ENCODE measurements around the gene TGM2. TPM values are rescaled to one million over a fixed set of nuclear protein-coding genes. Genes with fewer than 3 reads are reported as not detected.
"Not testable (repeated sequence)": the region's sequence is repeated elsewhere in the genome, so short reads cannot be mapped to it uniquely, and the experiment has no call there.

Gene TGM2
- total RNA-seq, 1 donor: 0.73 TPM

GRCh38 chr20:38109591-38110524 lies 55.2 kb downstream of the TGM2 start:
- H3K4me3 ChIP-seq (ENCODE audit: low read length): no peak overlapping the region
- H3K27me3 ChIP-seq (ENCODE audit: insufficient read depth, low read length): no peaks in the 10 kb centered on the region
- H3K4me1 ChIP-seq (ENCODE audit: insufficient read depth, low read length): peaks cover 9% of the 10 kb centered on the region
- no peaks in the 10 kb centered on the region for H3K9me3 ChIP-seq (ENCODE audit: low read depth, low read length)

DNA sequence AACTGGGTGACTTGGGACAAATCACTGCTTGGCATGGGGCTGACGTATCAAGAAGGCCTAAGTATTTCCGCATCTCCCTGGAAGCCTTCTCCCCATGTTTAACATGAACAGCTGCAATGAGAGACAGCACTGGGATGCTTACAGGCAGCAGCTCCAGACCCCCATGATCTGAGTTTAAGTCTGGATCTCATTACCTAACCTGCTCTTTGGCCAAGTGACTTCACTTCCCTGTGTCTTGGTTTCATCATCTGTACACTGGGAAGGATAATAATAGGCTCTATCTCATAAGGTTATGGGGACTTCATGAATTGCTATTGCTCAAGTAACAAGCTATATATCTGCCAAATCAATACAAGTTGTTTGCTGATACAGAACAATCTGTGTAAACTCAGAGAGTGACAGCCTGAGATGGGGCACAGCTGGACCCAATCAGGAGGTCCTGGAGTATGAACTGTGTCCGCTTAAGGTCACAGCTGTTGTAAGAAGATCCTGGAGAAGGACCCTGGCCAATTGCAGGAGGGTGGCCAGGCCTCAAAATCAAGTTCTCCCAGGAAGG lies 56.0 kb downstream of the TGM2 start:
- no peak overlapping the region for H3K4me3 ChIP-seq (ENCODE audit: low read length)

DNA sequence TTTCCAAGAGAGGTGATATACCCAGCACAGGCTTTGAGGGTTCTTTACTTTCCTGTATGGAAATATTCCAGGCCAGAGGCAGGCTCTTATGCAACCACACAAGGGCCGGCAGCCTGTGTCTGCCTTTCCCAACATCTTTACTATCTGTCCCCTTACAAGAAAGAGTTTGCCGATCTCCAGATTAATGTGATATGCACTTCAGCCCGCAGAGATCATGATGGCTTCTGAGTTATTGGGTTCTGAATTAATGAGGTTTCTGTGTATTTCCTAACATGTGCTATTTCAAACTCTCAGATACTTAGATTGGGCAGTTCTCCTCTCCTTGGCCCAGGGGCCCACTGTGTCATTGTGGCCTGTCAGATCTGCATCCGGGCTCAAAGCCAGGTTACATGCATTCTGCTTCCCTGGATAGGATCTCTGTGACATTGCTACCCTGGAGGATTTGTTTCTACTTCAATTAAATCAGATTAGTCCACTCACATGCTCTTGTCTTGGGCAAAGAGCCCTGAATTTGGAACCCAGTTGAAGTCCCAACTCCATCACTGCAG lies 56.6 kb downstream of the TGM2 start:
- peaks cover 3% of the 10 kb centered on the region for H3K4me1 ChIP-seq (ENCODE audit: insufficient read depth, low read length)
- H3K27me3 ChIP-seq (ENCODE audit: insufficient read depth, low read length): no peaks in the 10 kb centered on the region
- no peaks in the 10 kb centered on the region for H3K9me3 ChIP-seq (ENCODE audit: low read depth, low read length)
- no peak overlapping the region for H3K4me3 ChIP-seq (ENCODE audit: low read length)

More for the DNA sequence above, 56.0 kb downstream of the TGM2 start:
- H3K9me3 ChIP-seq (ENCODE audit: low read depth, low read length): no peaks in the 10 kb centered on the region
- no peaks in the 10 kb centered on the region for H3K27me3 ChIP-seq (ENCODE audit: insufficient read depth, low read length)
- peaks cover 9% of the 10 kb centered on the region for H3K4me1 ChIP-seq (ENCODE audit: insufficient read depth, low read length)

DNA sequence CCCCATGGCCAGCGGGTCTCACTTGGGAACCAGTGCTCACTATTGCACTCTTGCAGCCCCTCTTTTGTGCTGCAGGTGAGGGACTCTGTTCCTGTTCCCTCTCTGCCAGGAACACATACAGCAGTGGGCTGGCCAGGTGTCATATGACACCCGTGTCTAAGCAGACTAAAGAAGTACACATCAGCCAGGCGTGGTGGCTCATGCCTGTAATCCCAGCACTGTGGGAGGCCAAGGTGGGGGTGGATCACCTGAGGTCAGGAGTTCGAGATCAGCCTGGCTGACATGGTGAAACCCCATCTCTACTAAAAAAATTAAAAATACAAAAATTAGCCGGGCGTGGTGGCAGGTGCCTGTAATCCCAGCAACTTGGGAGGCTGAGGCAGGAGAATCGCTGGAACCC lies 57.2 kb downstream of the TGM2 start:
- not testable (repeated sequence) for H3K4me1 ChIP-seq (ENCODE audit: insufficient read depth, low read length); H3K27me3 ChIP-seq (ENCODE audit: insufficient read depth, low read length)

DNA sequence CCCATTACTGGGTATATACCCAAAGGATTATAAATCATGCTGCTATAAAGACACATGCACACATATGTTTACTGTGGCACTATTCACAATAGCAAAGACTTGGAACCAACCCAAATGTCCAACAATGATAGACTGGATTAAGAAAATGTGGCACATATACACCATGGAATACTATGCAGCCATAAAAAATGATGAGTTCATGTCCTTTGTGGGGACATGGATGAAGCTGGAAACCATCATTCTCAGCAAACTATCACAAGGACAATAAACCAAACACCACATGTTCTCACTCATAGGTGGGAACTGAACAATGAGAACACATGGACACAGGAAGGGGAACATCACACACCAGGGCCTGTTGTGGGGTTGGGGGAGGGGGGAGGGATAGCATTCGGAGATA lies 57.7 kb downstream of the TGM2 start:
- not testable (repeated sequence) for H3K4me3 ChIP-seq (ENCODE audit: low read length); H3K4me1 ChIP-seq (ENCODE audit: insufficient read depth, low read length); H3K9me3 ChIP-seq (ENCODE audit: low read depth, low read length); H3K27me3 ChIP-seq (ENCODE audit: insufficient read depth, low read length)

More for the DNA sequence above, 57.2 kb downstream of the TGM2 start:
- not testable (repeated sequence) for H3K4me3 ChIP-seq (ENCODE audit: low read length); H3K9me3 ChIP-seq (ENCODE audit: low read depth, low read length)

GRCh38 chr20:38106461-38106860 lies 58.6 kb downstream of the TGM2 start:
- Histone ChIP-seq H3K4me1 (ENCODE audit: insufficient read depth, low read length) (no peaks in the 10 kb centered on the region), H3K27me3 (ENCODE audit: insufficient read depth, low read length) (no peaks in the 10 kb centered on the region), H3K4me3 (ENCODE audit: low read length) (no peak overlapping the region), H3K9me3 (ENCODE audit: low read depth, low read length) (no peaks in the 10 kb centered on the region)

DNA sequence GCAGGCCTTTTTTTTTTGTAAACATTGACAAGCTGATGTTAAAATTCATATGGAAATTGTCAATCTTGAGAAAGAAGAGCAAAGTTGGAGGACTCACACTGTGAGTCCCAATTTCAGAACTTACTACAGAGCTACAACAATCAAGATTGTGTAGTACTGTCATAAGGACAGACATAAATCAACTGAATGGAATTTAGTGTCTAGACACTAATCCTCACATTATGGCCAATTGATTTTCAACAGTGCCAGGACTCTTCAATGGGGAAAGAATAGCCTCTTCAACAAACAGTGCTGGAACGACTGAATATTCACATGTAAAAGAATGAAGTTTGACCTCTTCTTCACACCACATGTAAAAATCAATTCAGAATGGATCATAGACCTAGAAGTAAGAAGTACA lies 60.8 kb downstream of the TGM2 start:
- no peaks in the 10 kb centered on the region for H3K9me3 ChIP-seq (ENCODE audit: low read depth, low read length)
- no peak overlapping the region for H3K4me3 ChIP-seq (ENCODE audit: low read length)
- no peaks in the 10 kb centered on the region for H3K27me3 ChIP-seq (ENCODE audit: insufficient read depth, low read length)
- no peaks in the 10 kb centered on the region for H3K4me1 ChIP-seq (ENCODE audit: insufficient read depth, low read length)

- H3K4me1 ChIP-seq (ENCODE audit: insufficient read depth, low read length); H3K4me3 ChIP-seq (ENCODE audit: low read length); H3K27me3 ChIP-seq (ENCODE audit: insufficient read depth, low read length); H3K9me3 ChIP-seq (ENCODE audit: low read depth, low read length): not testable (repeated sequence)
Measured at GRCh38 chr20:38102206-38102605, 62.9 kb downstream of the TGM2 start.

- no peaks in the 10 kb centered on the region for H3K27me3 ChIP-seq (ENCODE audit: insufficient read depth, low read length)
- peaks cover 35% of the 10 kb centered on the region for H3K4me1 ChIP-seq (ENCODE audit: insufficient read depth, low read length)
- H3K9me3 ChIP-seq (ENCODE audit: low read depth, low read length): no peaks in the 10 kb centered on the region
- H3K4me3 ChIP-seq (ENCODE audit: low read length): no peak overlapping the region
Measured at GRCh38 chr20:38098952-38099351, 66.1 kb downstream of the TGM2 start.

DNA sequence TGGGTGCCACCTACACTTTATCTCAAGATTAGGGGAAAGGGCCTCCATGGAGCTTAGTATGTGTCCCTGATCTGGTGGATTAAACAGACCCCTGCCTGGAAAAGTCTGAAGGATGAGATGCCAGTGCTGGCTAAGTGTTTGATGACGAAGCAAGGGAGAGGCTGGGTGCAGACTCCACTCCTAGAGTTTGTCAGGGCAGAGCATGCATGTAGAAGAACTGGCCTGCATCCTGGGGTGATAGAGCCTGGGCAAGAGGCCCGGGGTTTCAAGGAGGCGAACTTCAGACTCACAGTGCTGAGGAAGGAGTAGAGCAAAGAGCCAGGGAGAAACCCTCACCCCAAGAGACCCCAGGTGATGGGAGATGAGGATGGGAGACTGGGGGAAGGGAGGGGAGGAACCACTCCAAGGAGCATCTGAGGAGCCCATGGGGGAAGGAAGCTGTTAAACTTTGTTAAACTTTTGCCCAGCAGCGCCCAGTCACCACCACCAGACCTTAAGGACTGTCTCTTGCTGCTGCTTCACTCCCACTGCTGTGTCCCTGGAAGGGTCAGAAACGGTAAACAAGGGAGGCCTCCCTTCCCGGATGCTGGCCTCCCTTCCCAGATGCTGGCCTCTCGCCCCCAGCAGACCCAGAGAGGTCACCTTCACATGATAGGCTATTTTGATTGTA lies 69.9 kb downstream of the TGM2 start:
- H3K9me3 ChIP-seq (ENCODE audit: low read depth, low read length): no peaks in the 10 kb centered on the region
- H3K4me1 ChIP-seq (ENCODE audit: insufficient read depth, low read length): peaks cover 63% of the 10 kb centered on the region
- H3K27me3 ChIP-seq (ENCODE audit: insufficient read depth, low read length): no peaks in the 10 kb centered on the region
- H3K4me3 ChIP-seq (ENCODE audit: low read length): no peak overlapping the region

- H3K4me3 ChIP-seq (ENCODE audit: low read length): no peak overlapping the region
- H3K9me3 ChIP-seq (ENCODE audit: low read depth, low read length): no peaks in the 10 kb centered on the region
- peaks cover 63% of the 10 kb centered on the region for H3K4me1 ChIP-seq (ENCODE audit: insufficient read depth, low read length)
- H3K27me3 ChIP-seq (ENCODE audit: insufficient read depth, low read length): no peaks in the 10 kb centered on the region
Measured at GRCh38 chr20:38094373-38094891, 70.6 kb downstream of the TGM2 start.

- no peak overlapping the region for H3K4me3 ChIP-seq (ENCODE audit: low read length)
- H3K27me3 ChIP-seq (ENCODE audit: insufficient read depth, low read length): no peaks in the 10 kb centered on the region
- peaks cover 58% of the 10 kb centered on the region for H3K4me1 ChIP-seq (ENCODE audit: insufficient read depth, low read length)
- no peaks in the 10 kb centered on the region for H3K9me3 ChIP-seq (ENCODE audit: low read depth, low read length)
Measured at GRCh38 chr20:38093641-38094077, 71.4 kb downstream of the TGM2 start.

DNA sequence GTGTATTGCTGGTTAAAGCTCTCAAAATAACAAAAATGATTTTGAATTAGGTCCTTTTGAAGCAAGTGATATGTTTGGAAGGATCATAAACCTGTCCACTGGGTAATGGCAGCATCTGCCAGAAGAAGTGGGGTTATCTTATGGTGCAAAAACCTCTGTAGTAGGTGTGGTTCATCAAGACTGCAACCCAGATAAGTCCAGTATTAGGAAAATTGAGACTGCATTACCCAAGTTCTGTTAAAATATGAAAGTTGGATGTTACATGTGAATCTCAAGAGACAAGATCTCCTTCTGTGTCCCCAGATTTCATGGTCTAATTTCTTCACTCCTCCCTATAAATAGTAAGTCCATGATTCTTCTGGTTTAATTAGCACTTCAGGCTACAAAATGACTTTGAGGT lies 72.2 kb downstream of the TGM2 start:
- Histone ChIP-seq H3K4me3 (ENCODE audit: low read length) (no peak overlapping the region), H3K9me3 (ENCODE audit: low read depth, low read length) (no peaks in the 10 kb centered on the region), H3K4me1 (ENCODE audit: insufficient read depth, low read length) (peaks cover 58% of the 10 kb centered on the region), H3K27me3 (ENCODE audit: insufficient read depth, low read length) (no peaks in the 10 kb centered on the region)

DNA sequence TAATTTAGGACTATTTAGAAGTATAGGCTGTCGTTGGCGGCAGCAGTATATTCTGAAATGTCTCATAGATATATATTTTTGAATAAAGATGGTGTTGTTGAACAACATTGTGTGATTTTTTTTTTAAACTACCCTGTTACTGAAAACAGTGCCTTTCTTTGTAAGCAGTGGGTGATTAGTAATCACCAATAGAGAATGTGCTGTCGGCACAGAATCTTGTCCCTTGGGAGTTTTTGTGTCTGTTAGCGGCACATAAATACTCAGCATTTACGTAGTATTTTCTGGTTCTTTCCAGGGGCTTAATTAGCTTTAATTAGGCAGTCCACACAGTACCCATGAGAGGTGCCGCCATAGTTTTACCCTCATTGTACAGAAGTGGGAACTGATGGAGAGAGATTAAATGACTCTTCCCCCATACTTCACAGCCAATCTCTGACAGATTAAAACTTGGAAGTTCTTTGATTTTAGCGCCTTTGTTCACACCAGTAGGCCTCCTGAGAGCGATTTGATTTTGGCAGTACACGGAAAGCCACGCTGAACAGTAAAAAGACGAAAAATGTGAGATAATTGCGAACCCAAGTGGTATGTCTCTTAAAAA lies 72.7 kb downstream of the TGM2 start:
- Histone ChIP-seq H3K9me3 (ENCODE audit: low read depth, low read length) (no peaks in the 10 kb centered on the region), H3K4me1 (ENCODE audit: insufficient read depth, low read length) (peaks cover 58% of the 10 kb centered on the region), H3K27me3 (ENCODE audit: insufficient read depth, low read length) (no peaks in the 10 kb centered on the region), H3K4me3 (ENCODE audit: low read length) (no peak overlapping the region)

Measured in mononuclear cell (primary cell).